ENCODE results near the gene CSRP2.

DNA sequence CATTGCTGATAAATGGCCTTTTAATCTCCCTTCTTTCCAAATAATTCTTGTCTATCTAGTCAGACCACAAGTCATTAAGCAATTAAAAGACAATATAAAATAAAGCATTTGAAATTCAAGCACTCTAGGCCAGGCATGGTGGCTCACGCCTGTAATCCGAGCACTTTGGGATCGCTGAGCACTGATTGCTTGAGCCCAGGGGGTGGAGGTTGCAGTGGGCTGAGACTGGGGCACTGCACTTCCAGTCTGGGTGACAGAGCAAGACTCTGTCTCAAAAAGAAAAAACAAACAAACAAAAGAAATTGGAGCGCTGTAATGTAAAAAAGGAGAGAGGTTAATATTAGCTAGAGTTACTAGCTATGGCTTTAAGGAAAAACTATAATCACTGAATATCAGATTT is 30.5 kb upstream of the CSRP2 start:
- TF ChIP-seq, protein P1, sequence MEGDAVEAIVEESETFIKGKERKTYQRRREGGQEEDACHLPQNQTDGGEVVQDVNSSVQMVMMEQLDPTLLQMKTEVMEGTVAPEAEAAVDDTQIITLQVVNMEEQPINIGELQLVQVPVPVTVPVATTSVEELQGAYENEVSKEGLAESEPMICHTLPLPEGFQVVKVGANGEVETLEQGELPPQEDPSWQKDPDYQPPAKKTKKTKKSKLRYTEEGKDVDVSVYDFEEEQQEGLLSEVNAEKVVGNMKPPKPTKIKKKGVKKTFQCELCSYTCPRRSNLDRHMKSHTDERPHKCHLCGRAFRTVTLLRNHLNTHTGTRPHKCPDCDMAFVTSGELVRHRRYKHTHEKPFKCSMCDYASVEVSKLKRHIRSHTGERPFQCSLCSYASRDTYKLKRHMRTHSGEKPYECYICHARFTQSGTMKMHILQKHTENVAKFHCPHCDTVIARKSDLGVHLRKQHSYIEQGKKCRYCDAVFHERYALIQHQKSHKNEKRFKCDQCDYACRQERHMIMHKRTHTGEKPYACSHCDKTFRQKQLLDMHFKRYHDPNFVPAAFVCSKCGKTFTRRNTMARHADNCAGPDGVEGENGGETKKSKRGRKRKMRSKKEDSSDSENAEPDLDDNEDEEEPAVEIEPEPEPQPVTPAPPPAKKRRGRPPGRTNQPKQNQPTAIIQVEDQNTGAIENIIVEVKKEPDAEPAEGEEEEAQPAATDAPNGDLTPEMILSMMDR (IDR thresholded peaks at IDR 0.05), result no peak
- TF ChIP-seq POLR2AphosphoS5 (IDR thresholded peaks at IDR 0.05) (no peak), EP300 (IDR thresholded peaks at IDR 0.05; ENCODE audit: low read depth) (no peak), POLR2A (IDR thresholded peaks at IDR 0.05) (no peak)

All from transverse colon (tissue), 4 donors.